ENCODE results near the gene ZMYM2.

Gene ZMYM2

GRCh38 chr13:20102525-20103180 is 144.1 kb downstream of the ZMYM2 start:
- DNase-seq (ENCODE audit: low read depth, low spot score): no peak

GRCh38 chr13:20105161-20105689 is 146.7 kb downstream of the ZMYM2 start:
- no peak for DNase-seq (ENCODE audit: low read depth, low spot score)

DNA sequence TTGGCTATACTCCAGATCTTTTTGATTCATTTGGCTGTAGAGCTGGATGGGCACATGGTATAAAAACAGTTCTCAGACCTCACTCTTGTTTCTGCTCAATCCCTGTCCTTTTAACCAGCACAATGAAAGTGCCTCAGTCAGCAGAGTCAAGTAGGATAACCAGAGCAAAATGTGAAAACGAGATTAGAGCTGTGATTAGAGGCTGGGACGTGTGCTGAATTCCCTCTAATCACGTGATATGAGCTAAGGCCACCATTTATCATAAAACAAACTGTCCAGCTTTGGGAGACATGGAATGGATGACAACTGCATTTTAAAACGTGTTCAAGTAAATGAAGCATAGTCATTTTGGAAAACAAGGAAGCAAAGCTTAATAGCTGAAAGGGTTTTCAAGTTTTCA is 148.2 kb downstream of the ZMYM2 start:
- DNase-seq (ENCODE audit: low read depth, low spot score): no peak

GRCh38 chr13:20109037-20109436 is 150.5 kb downstream of the ZMYM2 start:
- DNase-seq (ENCODE audit: low read depth, low spot score): no peak

GRCh38 chr13:20114066-20114610 is 155.6 kb downstream of the ZMYM2 start:
- DNase-seq (ENCODE audit: low read depth, low spot score): no peak

GRCh38 chr13:20116213-20116612 is 157.7 kb downstream of the ZMYM2 start:
- DNase-seq (ENCODE audit: low read depth, low spot score): no peak

GRCh38 chr13:20118268-20119140 is 160.0 kb downstream of the ZMYM2 start:
- no peak for DNase-seq (ENCODE audit: low read depth, low spot score)

GRCh38 chr13:20119960-20120359 is 161.4 kb downstream of the ZMYM2 start:
- DNase-seq (ENCODE audit: low read depth, low spot score): no peak

DNA sequence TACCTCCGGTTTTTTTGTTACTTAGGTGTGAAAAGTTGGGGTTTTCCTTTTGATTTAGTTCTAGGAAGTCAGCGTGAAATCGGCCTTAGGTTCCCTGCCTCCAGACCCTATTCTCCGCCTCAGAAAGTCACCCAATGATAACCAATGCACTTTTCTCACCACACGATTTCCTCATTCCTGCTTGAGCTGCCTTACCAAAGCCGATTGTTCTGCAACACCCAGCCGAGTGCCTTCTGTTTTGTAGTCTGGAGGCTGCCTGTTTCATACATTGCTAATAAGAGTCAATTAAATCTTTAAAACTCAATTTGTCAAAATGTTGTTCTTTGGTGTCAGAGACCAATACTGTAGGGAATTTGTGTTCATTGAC is 162.6 kb downstream of the ZMYM2 start:
- DNase-seq (ENCODE audit: low read depth, low spot score): no peak

- DNase-seq (ENCODE audit: low read depth, low spot score): no peak
Measured at GRCh38 chr13:20124303-20124702, 165.8 kb downstream of the ZMYM2 start.

- no peak for DNase-seq (ENCODE audit: low read depth, low spot score)
Measured at GRCh38 chr13:20125129-20125782, 166.7 kb downstream of the ZMYM2 start.

DNA sequence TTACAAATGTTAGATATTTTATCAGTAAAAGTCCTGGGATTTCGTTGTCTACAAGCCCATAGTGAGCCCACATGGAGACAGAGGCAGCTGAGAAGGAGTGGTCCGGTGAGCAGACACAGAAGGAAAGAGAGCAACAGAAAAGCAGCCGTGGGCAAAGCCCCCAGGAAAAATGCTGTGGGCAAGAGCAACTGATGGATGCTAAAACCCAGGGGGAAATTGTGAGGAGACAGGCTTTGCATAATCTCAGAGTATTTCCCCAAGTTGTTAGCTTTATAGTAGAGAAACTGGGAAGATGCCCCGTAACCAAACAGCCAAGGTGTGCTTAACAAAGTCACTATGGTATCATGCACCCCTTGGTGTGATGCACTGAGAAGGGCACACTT is 167.2 kb downstream of the ZMYM2 start:
- DNase-seq (ENCODE audit: low read depth, low spot score): no peak

DNA sequence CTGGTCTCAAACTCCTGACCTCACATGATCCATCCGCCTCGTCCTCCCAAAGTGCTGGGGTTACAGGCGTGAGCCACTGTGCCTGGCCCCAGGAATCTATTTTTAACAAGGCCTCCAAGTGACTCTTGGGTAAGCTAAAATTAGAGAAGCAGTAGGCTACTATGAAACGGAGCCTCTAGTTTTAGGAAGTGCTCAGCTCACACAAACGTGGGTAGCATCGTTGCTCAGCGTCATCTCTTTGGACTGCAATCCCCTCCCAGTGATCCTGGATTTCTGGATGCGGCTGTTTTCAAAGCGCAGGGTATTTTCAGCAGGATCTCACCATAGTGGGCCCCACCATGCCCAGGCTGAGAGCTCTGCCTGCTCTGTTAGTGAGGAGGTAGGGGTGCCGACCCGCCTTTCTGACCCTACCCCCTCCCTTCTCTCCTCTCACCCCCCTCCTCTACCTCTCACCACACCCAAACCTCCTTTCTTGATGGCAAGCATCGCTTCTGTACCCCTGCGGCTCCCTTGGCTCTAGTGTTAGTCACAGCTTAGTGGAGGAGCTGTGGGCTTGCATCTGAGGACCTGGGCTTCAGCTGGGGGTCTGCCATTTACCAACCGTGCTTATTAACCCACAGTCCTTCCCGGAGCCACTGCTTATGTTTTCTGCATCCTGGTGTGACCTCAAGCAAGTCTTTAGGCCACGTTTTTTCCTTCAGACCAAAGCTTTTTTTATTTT is 168.2 kb downstream of the ZMYM2 start:
- DNase-seq (ENCODE audit: low read depth, low spot score): no peak

DNA sequence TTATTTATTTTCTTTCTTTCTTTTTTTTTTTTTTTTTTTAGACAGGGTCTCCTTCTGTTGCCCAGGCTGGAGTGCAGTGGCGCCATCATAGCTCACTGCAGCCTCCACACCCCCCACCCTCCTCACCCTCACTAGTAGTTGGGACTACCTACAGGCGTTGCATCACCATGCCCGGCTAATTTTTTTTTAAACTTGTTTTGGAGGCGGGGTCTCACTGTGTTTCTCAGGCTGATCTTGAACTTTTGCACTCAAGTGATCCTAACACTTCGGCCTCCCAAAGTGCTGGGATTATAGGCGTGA is 168.7 kb downstream of the ZMYM2 start:
- no peak for DNase-seq (ENCODE audit: low read depth, low spot score)

DNA sequence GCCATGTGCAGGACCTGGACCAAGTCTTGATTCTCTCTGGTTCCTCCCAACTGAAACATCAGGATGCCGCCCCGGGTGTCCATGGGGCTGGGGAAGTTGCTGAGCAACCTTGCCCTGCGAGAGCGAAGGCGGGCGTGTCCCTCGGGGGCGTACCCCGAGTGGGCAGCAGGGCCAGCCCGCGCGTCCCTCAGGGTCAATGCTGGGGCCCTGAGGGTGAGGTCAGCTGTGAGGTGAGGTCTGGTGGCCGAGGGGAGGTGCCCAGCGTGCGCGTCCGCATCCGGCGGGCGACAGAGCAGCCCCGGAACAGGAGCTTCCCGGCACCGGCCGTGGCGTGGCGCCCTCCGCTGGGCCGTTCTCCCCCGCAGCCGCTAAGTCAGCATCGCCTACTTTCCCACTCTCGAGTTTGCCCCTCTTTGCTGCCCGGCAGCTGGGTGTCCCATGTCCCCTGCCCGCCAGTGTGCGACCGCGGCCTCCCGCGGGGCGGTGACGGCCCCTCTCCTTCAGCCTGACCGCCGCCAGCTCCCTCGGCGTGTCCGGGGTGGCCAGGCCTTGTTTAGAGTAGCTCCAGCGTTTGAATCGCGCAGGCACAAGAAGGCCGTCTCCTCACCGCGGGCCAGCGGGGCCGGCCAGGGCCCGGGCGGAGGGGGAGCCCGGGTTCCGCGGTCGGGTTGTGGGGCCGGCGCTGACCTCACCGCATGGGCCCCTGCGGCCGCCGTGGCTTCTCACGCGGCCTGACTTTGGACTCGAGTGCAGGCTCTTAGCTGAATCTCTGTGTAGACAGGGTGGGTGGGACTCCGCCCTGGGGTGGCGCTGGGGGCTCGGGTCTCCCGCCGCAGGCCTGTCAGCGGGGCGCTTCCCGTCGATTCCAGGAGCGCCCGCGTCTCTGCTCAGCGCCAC is 169.3 kb downstream of the ZMYM2 start:
- no peak for DNase-seq (ENCODE audit: low read depth, low spot score)

GRCh38 chr13:20128459-20128931 is 170.0 kb downstream of the ZMYM2 start:
- DNase-seq (ENCODE audit: low read depth, low spot score): no peak

DNA sequence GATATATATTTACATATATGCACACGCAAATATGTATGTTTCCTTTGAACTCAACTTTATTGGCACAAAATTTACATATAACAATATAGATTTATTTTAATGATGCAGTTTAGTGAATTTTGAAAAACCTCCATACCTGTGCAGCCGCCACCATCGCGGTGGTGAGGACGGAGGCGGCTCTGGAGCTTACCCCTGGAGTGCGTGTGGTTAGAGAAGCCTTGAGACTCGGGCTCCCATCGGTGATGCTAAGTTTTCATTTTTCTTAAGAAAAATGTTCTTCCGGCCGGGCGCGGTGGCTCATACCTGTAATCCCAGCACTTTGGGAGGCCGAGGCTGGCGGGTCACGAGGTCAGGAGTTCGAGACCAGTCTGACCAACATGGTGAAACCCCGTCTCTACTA is 170.5 kb downstream of the ZMYM2 start:
- DNase-seq (ENCODE audit: low read depth, low spot score): no peak

- DNase-seq (ENCODE audit: low read depth, low spot score): no peak
Measured at GRCh38 chr13:20130012-20130411, 171.5 kb downstream of the ZMYM2 start.

DNA sequence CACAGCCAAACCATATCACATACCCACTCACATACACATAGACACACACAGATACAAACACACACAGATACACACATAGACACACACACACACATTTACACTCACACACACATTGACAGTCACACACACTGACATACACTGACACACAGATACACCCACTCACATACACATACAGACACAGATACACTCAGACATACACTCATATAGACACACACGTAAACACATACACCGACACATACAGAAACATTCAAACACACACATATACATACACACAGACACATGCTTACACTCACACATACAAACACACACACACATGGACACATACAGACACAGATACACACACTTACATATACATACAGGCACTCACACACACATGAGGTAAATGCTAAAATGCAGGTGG is 172.1 kb downstream of the ZMYM2 start:
- DNase-seq (ENCODE audit: low read depth, low spot score): no peak

GRCh38 chr13:20131057-20131832 is 172.7 kb downstream of the ZMYM2 start:
- DNase-seq (ENCODE audit: low read depth, low spot score): no peak

All from activated naive CD8-positive, alpha-beta T cell treated with anti-CD3 and anti-CD28 coated beads, Interleukin-2, amount 50 U/mL, for 16 hours (primary cell).